Measurements from ENCODE around the gene DEPDC5. TPM values are rescaled to one million over a fixed set of nuclear protein-coding genes. Genes with fewer than 3 reads are reported as not detected.

DEPDC5 gene
- total RNA-seq, 1 donor from 2014 or later: 32.6 TPM

- DNase-seq (ENCODE audit: low spot score): no peak
- no peak for TF ChIP-seq CTCF (IDR thresholded peaks at IDR 0.05; ENCODE audit: unreplicated experiment)
- Mint-ChIP-seq H3K27me3 (ENCODE audit: unreplicated experiment) (no peaks in the 10 kb centered on the region), H3K4me3 (ENCODE audit: unreplicated experiment) (peak overlapping the region; percentile 35), H3K4me1 (ENCODE audit: unreplicated experiment) (peaks cover 3% of the 10 kb centered on the region), H3K9me3 (ENCODE audit: unreplicated experiment) (no peaks in the 10 kb centered on the region), H3K36me3 (ENCODE audit: low read depth, unreplicated experiment) (peaks cover 34% of the 10 kb centered on the region), H3K27ac (ENCODE audit: unreplicated experiment) (no peak overlapping the region)
Measured at GRCh38 chr22:31826443-31826842, 72.6 kb downstream of the DEPDC5 start.

- Mint-ChIP-seq H3K27ac (ENCODE audit: unreplicated experiment) (no peak overlapping the region), H3K4me3 (ENCODE audit: unreplicated experiment) (peak overlapping the region; percentile 33), H3K4me1 (ENCODE audit: unreplicated experiment) (peaks cover 3% of the 10 kb centered on the region), H3K36me3 (ENCODE audit: low read depth, unreplicated experiment) (peaks cover 30% of the 10 kb centered on the region), H3K27me3 (ENCODE audit: unreplicated experiment) (no peaks in the 10 kb centered on the region), H3K9me3 (ENCODE audit: unreplicated experiment) (no peaks in the 10 kb centered on the region)
- no peak for TF ChIP-seq CTCF (IDR thresholded peaks at IDR 0.05; ENCODE audit: unreplicated experiment)
- no peak for DNase-seq (ENCODE audit: low spot score)
Measured at GRCh38 chr22:31828739-31829138, 74.9 kb downstream of the DEPDC5 start.

GRCh38 chr22:31829505-31829904 lies 75.7 kb downstream of the DEPDC5 start:
- Mint-ChIP-seq H3K27me3 (ENCODE audit: unreplicated experiment) (no peaks in the 10 kb centered on the region), H3K4me1 (ENCODE audit: unreplicated experiment) (peaks cover 3% of the 10 kb centered on the region), H3K36me3 (ENCODE audit: low read depth, unreplicated experiment) (peaks cover 30% of the 10 kb centered on the region), H3K9me3 (ENCODE audit: unreplicated experiment) (no peaks in the 10 kb centered on the region), H3K4me3 (ENCODE audit: unreplicated experiment) (no peak overlapping the region), H3K27ac (ENCODE audit: unreplicated experiment) (no peak overlapping the region)
- DNase-seq (ENCODE audit: low spot score): no peak
- no peak for TF ChIP-seq CTCF (IDR thresholded peaks at IDR 0.05; ENCODE audit: unreplicated experiment)

GRCh38 chr22:31830721-31831070 lies 76.9 kb downstream of the DEPDC5 start:
- Mint-ChIP-seq H3K9me3 (ENCODE audit: unreplicated experiment) (no peaks in the 10 kb centered on the region), H3K27me3 (ENCODE audit: unreplicated experiment) (no peaks in the 10 kb centered on the region), H3K27ac (ENCODE audit: unreplicated experiment) (no peak overlapping the region), H3K4me3 (ENCODE audit: unreplicated experiment) (no peak overlapping the region), H3K36me3 (ENCODE audit: low read depth, unreplicated experiment) (peaks cover 26% of the 10 kb centered on the region), H3K4me1 (ENCODE audit: unreplicated experiment) (peaks cover 3% of the 10 kb centered on the region)
- no peak for DNase-seq (ENCODE audit: low spot score)
- TF ChIP-seq CTCF (IDR thresholded peaks at IDR 0.05; ENCODE audit: unreplicated experiment): no peak

- H3K27ac Mint-ChIP-seq (ENCODE audit: unreplicated experiment): no peak overlapping the region
- no peak for TF ChIP-seq CTCF (IDR thresholded peaks at IDR 0.05; ENCODE audit: unreplicated experiment)
- H3K36me3 Mint-ChIP-seq (ENCODE audit: low read depth, unreplicated experiment): peaks cover 18% of the 10 kb centered on the region
- peaks cover 3% of the 10 kb centered on the region for H3K4me1 Mint-ChIP-seq (ENCODE audit: unreplicated experiment)
- no peaks in the 10 kb centered on the region for H3K27me3 Mint-ChIP-seq (ENCODE audit: unreplicated experiment)
- H3K9me3 Mint-ChIP-seq (ENCODE audit: unreplicated experiment): no peaks in the 10 kb centered on the region
- no peak overlapping the region for H3K4me3 Mint-ChIP-seq (ENCODE audit: unreplicated experiment)
- no peak for DNase-seq (ENCODE audit: low spot score)
Measured at GRCh38 chr22:31833930-31834329, 80.1 kb downstream of the DEPDC5 start.
